ENCODE data around the gene AZI2.

Gene AZI2

DNA sequence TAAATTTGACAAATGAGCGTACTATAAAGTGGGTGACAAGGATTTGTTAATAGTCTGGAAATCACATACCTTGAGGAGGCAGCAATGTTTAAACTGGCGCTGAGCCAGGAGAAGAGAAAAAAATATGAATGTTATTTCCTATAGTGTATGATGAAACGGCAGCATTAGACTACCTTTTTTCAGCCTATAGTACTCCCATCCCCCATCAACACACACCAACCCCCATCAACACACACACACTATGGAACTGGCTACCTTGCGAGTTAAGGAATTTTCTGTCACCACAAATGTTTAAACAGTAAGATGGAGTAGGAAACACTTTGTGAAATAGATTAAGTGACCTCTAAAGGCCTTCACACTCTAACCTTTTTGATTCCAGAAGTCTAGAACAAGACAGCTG lies 46.9 kb downstream of the AZI2 start:
- DNase-seq (ENCODE audit: low spot score) = no peak

DNA sequence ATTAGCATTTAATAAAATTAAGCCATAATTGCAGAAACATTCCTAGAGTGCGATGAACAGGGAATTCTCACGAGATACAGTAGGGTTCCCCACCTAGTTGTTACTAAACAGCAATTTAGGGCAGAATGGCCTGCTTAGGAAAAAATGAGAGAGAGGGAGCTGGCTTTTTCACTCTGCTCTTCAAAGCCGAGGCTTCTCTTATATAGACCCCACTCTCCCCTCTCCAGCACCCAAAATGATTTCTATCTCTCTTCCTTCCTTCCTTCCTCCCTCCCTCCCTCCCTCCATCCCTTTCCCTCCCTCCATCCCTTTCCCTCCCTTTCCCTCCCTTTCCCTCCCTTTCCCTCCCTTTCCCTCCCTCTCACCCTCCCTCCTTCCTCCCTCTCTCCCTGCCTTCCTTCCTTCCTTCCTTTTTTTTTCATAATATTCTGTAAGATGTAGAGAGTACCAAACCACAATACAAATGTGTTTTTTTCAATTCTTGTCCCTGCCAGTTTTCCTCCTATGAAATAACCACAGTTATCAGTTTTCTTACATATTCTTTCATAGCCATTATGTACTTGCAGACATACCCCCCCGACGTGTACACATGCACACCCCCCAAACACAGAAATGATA lies 48.2 kb downstream of the AZI2 start:
- no peak for DNase-seq (ENCODE audit: low spot score)

DNA sequence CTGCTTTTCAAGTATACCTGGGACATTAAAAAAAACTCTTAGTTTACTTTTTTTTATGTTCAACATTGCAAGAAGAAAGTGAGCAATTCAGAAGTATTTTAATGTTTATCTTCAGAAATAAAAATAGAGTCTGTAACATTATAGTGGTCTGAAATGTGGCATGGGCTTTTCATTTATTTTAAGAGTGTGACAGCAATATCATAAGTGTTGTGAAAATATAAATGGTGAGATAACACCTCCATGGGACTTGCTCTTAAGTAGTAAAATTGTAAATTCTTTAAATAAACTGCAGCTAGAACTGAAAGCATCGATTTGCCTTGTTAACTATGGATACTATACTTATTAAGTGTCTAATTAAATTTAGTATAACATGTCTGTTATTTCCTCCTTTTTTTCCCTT lies 48.9 kb downstream of the AZI2 start:
- no peak for DNase-seq (ENCODE audit: low spot score)

DNA sequence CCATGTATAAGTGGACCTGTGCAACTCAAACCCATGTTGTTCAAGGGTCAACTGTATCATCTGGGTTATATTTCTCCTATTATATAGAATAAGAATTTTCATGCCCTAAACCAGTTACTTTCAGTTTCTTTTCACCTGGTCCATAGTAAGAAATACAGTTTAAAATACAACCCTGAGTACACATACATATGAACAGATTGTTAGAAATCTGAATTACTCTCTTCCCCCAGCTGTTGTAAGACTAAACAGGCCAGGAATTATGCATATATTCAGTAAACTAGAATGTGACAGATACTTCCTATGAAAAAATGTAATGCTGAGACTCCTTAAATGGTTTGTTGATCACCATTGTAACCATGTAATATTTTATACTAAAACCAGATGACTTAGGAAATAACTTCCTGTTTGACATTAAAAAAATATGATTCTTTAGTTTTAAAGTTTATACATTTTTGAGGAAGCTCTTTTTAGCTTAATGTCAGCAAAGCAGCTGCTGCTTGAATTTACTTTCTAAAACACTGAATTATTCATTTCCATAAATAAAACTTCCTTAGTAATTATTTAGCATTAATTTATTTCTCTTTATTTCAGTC lies 52.6 kb downstream of the AZI2 start:
- no peak for DNase-seq (ENCODE audit: low spot score)

DNA sequence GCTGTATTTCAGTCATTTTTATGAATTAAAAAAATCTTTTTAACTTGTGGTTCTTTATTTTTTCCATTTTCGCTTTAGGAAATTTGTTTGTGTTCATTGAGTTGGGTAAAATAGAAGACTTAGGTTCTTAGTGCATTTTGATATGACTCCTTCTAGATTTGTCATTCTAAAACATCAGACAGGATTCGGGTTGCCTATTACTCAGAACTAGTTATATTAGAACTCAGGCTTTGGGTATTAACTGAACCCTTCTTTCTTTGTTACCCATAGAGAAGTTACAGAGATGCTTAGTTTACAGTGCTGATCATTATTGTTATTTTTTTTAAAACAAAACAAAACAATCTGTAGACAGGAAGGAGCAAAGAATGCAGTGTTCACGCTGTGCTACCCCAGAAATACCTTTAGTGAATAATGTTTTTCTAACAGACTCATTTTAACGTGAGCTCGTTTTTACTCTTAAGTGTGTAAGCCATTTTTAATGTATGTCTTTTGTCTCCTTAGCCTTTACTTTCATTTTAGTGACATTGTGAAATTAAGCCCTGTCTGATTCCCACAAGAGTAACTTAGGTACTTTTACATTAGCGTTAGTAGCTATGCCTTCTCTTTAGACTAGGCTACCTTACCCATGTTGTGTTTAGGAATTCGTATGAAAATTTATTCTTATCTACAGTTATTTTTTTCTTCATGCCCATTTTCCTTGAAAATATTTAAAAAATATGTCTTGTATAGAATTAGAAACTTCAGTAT lies 53.8 kb downstream of the AZI2 start:
- no peak for DNase-seq (ENCODE audit: low spot score)

DNA sequence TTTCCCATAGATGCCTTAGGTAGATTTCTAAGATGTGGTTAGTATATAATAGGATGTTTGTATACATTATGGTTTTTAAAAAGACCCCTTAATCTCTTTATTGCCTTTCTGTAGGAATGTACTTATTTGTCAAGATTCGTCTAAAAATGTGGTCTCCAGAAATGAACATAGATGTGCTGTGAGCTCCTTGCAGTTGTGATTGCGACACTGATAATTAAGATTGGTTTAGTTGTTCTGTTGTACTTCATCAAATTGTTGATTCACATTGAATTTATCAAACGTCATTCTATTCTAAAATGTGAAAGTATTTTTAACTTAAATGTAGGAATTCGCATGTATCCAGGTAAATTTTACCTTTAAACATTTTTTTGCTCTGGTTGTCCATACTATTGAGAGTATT lies 56.0 kb downstream of the AZI2 start:
- DNase-seq (ENCODE audit: low spot score) = no peak

DNA sequence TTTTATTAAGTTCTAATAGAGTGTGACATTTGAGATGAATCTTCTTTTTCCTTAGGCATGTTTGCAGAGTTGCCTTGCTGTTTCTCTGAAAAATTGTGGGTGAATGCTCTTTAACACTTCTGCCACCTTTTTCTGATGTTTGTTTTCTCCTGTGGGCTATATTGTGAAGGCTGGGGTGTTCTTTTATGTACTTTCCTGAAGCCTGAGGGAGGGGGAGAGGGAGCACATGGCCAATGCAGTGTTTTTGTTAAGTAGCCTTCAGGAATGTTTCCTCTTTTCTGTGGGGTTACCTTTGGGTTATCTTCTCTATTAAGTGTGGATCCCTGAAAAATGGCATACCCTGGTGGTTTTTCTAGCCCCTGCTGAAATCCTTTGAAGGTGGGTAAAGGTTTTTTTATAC lies 57.0 kb downstream of the AZI2 start:
- DNase-seq (ENCODE audit: low spot score) = no peak

DNA sequence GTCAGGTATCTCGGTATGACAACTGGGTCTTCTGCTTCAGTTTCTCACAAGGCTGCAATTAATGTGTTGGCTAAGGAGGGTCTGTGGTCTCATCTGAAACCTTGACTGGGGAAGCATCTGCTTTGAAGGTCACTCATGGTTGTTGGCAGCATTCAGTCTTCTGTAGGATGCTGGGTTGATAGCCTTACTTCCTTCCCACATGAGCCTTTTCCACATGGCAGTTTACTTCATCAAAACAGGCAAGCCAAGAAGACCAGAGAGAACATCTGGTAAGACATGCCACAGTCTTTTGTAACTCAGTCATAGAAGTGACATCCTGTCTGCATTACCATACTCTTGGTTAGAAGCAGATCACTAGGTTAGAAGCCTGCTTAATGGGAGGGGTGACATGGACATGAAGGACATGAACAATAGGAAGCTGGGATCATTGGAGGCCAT lies 57.7 kb downstream of the AZI2 start:
- DNase-seq (ENCODE audit: low spot score) = no peak

DNA sequence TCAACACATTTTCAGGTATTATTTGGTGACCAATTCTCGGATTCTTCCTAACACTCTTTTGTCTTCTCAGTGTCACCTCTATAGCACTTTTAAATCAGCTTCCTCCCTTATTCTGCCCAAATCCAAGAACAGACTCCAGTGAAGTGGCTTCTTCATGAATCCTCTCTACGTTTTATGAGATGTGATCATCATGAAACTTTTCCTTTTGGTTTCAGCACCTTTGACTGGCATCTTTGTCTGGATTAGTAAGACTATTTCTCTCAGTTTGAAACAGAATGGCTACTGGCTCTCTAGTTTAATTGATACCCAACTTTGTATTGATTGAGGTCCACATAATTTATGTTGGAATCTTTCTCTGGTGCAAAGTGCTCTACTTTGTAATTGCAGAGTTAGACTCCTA lies 61.6 kb downstream of the AZI2 start:
- DNase-seq (ENCODE audit: low spot score) = no peak

DNA sequence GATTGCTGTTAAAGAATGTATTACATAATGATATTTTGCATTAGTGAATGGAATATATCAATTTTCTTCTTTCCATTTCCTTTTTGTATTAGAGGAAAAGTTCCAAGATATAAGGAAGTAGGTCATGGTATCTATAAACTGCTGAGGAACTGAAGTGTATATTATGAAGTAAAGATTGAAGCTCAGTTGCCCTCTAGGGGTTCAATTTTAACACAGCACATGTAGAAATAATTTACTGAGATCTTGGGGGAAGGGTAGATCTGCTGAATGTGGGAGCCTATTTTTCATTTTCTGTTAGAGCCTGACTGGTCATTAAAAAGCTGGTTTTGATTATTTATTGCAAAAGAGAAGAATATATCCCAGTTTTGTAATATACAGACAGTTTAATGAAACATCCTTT lies 62.0 kb downstream of the AZI2 start:
- DNase-seq (ENCODE audit: low spot score) = peak; percentile 3

DNA sequence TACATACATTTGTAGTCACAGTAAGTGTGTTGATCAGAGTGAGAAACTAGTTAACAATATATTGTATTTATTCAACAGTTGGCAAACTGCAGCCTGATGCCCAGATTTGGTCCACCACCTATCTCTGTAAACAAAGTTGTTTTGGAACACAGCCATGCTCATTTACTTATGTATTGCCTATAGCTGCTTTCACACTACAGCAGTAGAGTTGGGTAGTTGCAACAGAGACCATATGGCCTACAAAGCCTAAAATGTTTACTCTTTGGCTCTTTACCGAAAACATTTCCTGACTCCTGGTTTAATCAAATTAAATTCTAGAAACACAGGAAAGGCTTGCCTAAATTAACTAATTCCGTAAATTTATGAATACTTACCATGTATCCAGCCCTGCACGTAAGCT lies 67.8 kb downstream of the AZI2 start:
- DNase-seq (ENCODE audit: low spot score) = no peak

DNA sequence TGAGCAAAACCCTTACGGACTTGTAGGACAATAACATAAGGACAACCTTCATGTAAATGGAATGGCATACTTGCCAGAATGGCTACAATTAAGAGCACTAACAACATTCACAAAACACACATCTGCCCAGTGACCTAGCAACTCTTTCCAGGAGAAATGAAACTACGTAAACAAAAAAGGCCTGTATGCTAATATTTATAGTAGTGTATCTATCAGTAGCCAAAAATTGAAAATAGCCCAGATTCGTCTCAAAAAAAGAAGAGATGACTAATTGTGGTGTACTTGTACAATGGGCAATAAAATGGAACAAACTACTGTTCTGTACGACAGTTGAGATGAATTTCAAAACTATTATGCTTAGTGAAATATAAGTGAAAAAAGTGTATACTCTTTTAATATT lies 68.9 kb downstream of the AZI2 start:
- no peak for DNase-seq (ENCODE audit: low spot score)

DNA sequence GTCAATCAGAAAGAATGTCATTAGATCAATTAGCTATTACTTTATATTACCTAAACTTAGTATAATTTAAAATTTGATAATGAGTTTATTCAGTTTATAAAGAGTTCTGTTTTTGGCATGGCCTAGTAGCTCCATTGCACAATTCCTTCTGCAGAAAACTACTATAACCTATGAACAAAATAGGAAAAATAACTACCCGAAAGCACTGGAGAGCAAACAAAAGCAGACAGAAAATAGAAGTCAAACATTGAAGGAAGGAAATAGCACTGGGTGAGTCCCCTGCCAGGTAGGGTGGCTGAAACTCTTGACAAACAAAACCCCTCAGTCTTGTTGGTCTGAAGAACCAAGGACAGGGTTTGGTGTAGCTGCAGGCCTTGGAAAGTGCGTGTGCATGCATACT lies 69.7 kb downstream of the AZI2 start:
- DNase-seq (ENCODE audit: low spot score) = no peak

DNA sequence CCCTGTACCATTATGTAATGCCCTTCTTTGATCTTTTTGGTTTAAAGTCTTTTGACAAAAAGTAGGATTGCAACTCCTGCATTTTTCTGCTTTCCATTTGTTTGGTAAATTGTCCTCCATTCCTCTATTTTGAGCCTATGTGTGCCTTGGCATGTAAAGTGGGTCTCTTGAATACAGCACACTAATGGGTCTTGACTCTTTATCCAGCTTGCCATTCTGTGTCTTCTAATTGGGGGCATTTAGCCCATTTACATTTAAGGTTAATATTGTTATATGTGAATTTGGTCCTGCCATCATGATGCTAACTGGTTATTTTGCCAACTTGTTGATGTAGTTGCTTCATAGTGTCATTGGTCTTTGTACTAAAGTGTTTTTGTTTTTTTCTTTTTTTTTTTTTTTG lies 74.8 kb downstream of the AZI2 start:
- no peak for DNase-seq (ENCODE audit: low spot score)
